ENCODE data around the gene GTPBP6.
"Not testable (repeated sequence)": the region's sequence is repeated elsewhere in the genome, so short reads cannot be mapped to it uniquely, and the experiment has no call there.

GTPBP6 gene

GRCh38 chrX:334971-335757, 16.6 kb upstream of the GTPBP6 start:
- no peak for DNase-seq

DNA sequence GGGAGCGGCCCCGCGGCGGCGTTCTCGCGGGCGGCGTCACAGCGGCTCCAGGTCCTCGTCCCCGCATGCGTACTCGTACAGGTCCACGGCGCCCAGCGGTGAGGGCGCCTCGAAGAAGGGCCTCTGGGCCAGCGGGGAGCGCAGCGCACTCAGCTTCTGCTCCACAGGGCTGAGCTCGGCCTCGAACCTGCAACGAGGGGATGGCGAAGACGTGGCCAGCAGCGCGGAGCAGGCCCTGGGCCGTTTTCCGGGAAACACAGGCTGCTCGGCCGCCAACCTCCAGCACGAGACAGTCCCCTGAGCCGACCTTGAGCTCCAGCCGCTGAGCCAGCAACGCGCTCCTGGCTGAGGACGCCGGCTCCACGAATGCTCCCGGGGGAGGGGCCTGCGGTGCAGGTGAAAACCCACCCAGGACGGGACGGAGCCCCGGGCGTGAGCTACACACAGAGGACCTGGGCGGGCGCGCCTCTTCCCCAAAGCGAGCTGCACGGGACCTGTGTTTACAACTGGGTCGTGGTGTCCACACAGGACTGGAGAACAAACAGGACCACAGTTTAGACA, 15.8 kb upstream of the GTPBP6 start:
- DNase-seq = no peak

GRCh38 chrX:333611-334311, 15.2 kb upstream of the GTPBP6 start:
- DNase-seq = no peak

- no peak for DNase-seq
These were observed 14.5 kb upstream of the GTPBP6 start for GRCh38 chrX:332916-333610.

DNA sequence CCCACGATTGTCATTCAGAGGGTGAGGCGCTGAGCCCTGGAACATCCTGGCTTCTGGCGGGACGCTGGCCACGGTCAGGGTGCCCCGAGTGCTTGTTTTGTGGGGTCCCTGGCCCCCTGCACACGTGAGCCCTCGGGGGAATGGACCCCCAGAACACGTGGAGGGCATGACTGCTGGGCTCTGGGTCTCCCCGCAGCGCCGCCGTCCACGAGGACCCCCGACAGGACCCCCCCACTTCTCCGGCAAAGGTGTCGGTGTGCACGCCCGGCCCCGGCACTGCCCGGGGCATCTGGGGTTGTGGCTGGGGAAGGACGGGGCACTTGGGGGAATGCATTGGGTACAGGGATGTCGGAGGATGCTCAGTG, 13.9 kb upstream of the GTPBP6 start:
- no peak for DNase-seq

GRCh38 chrX:331825-332495, 13.4 kb upstream of the GTPBP6 start:
- no peak for DNase-seq

DNA sequence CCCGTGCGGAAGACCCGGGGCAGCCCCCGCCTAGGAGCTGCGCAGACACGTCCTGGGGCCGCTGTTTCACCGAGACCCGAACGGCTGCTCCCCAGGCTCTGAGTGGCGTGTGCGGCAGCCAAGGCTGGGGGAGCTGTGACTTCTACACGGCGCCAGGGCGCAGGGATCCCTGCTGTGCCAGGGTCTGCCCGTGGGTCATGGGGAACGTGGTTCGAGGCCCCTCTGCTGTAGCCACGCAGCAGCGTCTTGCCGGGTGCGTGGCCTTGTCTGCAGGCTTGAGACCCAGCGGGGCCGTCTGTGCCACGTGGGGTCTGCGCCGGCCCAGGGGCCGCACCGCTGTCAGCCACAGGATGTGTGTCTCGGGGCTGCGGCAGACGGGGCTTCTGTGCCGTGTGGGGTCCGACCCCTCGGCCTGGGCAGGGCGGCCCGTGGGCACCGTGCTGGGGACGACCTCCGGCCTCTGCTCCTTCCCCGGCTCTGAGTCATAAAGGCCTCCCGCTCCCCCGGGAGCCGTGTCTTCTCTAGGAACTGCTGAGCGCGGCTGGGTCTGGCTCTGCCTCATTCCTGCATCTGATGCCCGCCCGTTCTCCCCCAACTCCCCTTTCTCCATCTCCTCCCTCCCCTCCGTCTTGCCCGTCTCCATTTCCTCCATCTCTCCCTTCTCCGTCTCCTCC, 12.7 kb upstream of the GTPBP6 start:
- peak; percentile 77 for DNase-seq

DNA sequence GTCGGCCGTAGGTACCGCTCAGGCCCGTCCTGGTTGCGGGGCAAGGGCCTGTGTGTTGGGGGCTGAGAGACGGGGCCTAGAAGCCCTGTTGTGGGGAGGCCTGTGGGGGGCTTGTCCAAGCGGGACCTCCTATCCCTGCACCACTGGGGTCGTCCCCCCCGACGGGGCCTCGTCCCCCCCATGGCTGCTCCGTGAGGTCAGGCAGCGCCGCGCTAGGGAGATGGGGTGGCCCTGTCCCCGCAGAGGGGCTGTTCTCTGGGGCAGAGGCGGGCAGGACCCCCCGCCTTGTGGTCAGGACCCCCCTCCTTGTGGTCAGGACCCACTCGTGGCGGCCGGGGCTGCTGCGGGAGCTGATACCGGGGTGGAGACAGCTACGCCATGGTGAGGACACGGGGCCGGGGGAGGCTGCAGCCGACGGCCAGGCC, 12.1 kb upstream of the GTPBP6 start:
- no peak for DNase-seq

DNA sequence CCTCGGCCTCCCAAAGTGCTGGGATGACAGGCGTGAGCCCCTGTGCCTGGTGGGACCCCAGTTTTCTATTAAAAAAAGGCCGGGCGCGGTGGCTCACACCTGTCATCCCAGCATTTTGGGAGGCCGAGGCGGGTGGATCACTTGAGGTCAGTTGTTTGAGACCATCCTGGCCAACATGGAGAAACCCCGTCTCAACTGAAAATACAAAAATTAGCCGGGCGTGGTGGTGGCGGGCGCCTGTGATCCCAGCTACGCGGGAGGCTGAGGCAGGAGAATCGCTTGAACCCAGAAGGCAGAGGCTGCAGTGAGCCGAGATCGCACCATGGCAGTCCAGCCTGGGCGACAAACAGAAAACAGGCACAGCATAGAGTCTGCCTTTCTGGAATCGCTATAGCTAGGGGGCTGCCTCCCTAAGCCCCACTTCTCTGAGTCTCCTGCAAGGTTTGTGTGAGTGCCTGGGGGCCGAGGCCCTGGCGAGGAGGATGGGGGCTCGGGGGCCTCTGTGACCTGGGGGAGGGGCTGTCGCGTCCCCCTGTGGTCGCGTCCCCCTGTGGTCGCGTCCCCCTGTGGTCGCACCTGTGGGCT, 11.6 kb upstream of the GTPBP6 start:
- not testable (repeated sequence) for DNase-seq

DNA sequence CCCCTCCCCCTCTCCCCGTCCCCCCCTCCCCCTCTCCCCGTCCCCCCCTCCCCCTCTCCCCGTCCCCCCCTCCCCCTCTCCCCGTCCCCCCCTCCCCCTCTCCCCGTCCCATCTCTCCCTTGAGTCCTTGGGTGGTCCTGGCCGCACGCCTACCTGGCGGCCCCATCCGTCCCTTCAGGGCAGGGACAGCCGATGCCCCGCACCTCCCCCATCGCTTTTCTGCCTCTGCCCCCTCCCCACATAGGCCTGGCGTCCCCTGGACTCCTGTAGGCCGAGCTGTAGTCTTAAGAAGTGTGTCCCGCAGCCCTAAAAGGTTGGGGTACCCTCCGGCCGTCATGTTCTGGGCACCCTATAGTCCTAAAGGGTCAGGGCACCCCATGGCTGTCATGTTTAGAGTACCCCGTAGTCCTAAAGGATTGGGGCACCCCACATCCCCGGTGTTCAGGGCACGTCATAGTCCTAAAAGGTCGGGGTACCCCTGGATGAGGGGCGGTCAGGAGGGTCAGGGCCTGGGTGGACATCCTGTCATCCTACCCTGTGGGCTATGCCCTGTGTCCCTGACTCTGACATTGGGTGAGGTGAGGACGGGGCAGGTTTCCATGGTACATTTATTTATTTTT, 10.8 kb upstream of the GTPBP6 start:
- DNase-seq = no peak

GRCh38 chrX:327660-328126, 9.1 kb upstream of the GTPBP6 start:
- no peak for DNase-seq

DNA sequence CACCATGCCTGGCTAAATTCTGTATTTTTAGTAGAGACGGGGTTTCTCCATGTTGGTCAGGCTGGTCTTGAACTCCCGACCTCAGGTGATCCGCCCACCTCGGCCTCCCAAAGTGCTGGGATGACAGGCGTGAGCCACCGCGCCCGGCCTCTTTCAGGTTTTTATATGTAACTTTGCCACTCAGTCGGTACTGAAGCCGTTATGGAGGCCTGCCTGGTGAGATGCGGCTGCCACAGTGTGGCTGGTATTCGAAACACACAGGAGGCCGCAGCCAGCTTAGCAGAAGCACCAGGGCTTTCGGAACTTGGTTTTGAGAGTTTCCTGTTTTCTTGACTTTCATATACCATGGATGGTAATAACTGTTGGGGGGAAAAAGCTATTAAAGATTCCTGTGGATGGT, 6.1 kb upstream of the GTPBP6 start:
- not testable (repeated sequence) for DNase-seq

DNA sequence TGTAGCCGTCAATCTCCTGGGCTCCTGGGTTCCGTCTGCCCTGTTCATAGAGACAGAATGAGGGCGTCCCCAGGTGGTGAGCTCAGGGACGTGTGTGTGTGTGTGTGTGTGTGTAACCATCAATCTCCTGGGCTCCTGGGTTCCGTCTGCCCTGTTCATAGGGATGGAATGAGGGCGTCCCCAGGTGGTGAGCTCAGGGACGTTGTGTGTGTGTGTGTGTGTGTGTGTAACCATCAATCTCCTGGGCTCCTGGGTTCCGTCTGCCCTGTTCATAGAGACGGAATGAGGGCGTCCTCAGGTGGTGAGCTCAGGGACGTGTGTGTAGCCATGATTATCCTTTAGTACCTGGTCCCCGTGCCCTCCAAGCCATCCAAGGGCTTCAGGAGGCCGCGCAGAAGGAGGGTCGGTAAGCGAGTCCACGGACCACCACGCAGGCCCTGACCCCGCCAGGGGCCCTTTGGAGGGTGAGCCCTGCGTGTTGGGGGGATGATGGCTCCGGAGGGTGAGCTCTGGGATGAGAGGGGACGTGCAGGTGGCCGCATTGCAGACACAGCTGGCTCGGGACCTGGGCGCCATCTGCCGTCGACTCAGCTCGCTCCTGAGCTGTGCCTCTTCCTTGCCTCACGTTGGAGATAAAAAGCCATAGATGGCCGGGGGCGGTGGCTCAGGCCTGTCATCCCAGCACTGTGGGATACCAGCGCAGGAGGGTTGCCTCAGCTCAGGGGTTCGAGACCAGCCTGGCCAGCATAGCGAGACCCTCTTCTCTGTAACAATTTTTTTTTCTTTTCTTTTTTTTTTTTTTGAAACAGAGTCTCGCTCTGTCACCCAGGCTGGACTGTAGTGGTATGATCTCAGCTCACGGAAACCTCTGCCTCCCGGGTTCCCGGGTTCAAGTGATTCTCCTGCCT, 5.4 kb upstream of the GTPBP6 start:
- peak; percentile 71 for DNase-seq

- DNase-seq = peak; percentile 45
These were observed 1.7 kb upstream of the GTPBP6 start for GRCh38 chrX:320126-320783.

DNA sequence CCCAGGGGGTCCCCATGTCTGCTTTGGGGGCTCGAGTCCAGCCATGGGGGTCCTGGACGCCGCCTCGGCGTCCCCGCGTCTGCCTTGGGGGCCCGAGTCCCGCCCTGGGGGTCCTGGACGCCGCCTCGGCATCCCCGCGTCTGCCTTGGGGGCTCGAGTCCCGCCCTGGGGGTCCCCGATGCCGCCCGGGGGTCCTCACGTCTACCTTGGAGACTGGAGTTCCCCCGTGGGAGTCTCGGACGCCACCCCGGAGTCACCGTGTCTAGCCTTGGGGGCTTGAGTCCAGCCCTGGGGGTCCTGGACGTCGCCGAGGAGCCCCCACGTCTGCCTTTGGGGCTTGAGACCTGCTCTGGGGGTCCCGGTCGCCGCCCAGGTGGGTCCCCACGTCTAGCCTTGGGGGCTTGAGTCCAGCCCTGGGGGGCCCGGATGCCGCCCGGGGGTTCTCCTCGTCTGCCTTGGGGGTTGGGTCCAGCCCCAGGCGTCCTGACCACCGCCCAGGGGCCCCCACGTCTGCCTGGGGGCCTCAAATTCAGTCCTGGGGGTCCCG, 1.1 kb upstream of the GTPBP6 start:
- no peak for DNase-seq

- peak; percentile 90 for DNase-seq
These were observed 393 bp downstream of the GTPBP6 start for GRCh38 chrX:318068-318738.

DNA sequence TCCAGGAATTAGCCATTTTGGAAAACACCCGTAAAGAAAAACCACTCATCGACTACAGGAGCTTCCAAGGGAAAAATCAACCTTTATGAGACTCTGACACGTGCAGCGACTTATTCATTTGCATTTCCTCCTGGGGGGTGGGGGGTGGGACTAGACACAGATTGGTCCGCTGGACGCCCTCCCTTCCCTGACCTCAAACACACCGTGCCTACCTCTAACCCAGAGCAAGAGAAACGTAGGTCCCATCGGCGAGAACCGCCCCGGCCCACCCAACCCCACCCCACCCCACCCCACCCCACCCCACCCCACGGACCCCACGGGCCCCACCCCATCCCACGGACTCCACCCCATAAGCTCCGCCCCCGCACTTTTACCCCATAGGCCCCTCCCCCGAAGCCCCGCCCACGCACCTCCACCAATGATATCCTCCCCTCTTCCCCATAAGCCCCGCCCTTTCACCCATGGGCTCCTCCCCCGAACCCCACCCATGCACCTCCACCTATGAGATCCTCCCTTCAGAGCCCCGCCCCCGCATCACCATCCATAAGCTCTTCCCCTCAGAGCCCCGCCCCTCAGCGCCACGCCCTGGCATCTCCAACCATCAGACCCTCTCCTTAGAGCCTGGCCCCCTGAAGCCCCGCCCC, 1.1 kb downstream of the GTPBP6 start:
- no peak for DNase-seq
